ENCODE measurements around the gene KRTAP5-2.
"Not testable (repeated sequence)": the region's sequence is repeated elsewhere in the genome, so short reads cannot be mapped to it uniquely, and the experiment has no call there.

KRTAP5-2 gene

DNA sequence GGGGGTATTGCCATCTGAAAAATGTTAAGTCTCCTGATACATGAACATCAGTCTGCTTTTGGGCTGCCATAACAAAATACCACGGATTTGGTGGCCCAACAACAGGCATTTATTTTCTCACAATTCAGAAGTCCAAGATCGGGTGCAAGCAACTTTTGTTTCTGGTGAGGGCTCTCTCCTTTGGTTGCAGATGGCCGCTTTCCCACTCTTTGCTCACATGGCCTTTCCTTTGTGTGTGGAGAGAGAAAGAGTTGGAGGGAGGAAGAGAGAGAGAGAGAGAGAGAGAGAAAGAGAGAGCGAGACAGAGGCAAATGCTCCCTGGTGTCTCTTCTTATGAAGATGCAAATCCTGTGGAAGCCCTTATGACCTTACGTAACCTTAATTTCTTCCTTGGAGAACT is 2.5 kb upstream of the KRTAP5-2 start:
- TF ChIP-seq, protein P1, sequence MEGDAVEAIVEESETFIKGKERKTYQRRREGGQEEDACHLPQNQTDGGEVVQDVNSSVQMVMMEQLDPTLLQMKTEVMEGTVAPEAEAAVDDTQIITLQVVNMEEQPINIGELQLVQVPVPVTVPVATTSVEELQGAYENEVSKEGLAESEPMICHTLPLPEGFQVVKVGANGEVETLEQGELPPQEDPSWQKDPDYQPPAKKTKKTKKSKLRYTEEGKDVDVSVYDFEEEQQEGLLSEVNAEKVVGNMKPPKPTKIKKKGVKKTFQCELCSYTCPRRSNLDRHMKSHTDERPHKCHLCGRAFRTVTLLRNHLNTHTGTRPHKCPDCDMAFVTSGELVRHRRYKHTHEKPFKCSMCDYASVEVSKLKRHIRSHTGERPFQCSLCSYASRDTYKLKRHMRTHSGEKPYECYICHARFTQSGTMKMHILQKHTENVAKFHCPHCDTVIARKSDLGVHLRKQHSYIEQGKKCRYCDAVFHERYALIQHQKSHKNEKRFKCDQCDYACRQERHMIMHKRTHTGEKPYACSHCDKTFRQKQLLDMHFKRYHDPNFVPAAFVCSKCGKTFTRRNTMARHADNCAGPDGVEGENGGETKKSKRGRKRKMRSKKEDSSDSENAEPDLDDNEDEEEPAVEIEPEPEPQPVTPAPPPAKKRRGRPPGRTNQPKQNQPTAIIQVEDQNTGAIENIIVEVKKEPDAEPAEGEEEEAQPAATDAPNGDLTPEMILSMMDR (IDR thresholded peaks at IDR 0.05; ENCODE audit: control extremely low read depth, extremely low read depth, low read depth, missing control alignments): no peak
- no peak for DNase-seq (ENCODE audit: extremely low spot score)
- ChIA-PET POLR2A (no interaction called here), CTCF (interaction anchor here (1.1 kb wide), 1 partner anchor 23 kb away, joined by 3 read pairs; no protein-coding TSS in a partner anchor)

DNA sequence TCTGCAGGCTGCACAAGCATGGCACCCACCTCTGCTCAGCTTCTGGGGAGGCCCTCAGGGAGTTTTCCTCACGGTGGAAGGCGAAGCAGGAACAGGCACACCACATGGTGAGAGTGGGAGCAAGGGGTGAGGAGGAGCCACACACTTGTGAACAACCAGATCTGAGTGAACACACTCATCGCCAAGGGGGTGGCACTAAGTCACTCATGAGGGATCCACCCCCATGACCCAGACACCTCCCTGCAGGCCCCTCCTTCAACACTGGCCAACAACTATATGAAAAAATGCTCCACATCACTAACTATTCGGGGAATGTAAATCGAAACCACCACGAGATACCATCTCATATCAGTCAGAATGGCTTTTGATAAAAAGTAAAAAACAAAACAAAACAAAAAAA is 722 bp upstream of the KRTAP5-2 start:
- TF ChIP-seq, protein P1 (IDR thresholded peaks at IDR 0.05; ENCODE audit: control extremely low read depth, extremely low read depth, low read depth, missing control alignments): no peak
- POLR2A ChIA-PET: no interaction called here
- CTCF ChIA-PET: interaction anchor here (1.4 to 4.2 kb wide), 2 partner anchors 24 to 40 kb away, joined by 4 to 27 read pairs; no protein-coding TSS in a partner anchor
- DNase-seq (ENCODE audit: extremely low spot score): no peak

DNA sequence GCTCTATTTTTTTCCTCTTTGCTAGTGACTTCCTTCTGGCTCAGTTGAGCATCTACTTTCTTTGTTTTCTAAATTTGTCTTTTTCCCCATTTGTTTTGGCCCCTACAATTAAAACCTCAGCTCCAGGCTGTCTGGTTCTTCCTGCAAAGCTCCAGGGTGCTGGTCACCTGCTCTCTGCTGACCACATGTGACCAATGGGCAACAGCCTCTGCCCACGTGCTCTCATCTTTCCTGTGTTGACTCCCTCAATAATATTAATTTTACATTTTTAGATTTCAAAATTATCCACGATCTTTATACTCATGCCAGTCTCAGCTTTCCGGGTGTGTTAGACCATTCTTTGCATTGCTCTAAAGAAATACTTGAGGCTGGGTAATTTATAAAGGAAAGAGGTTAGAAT is 312 bp upstream of the KRTAP5-2 start:
- POLR2A ChIA-PET; DNase-seq (ENCODE audit: extremely low spot score): not testable (repeated sequence)
- CTCF ChIA-PET: interaction anchor here (0.7 to 4.2 kb wide), 3 partner anchors 24 to 49 kb away, joined by 3 to 27 read pairs (median 4); no protein-coding TSS in a partner anchor

DNA sequence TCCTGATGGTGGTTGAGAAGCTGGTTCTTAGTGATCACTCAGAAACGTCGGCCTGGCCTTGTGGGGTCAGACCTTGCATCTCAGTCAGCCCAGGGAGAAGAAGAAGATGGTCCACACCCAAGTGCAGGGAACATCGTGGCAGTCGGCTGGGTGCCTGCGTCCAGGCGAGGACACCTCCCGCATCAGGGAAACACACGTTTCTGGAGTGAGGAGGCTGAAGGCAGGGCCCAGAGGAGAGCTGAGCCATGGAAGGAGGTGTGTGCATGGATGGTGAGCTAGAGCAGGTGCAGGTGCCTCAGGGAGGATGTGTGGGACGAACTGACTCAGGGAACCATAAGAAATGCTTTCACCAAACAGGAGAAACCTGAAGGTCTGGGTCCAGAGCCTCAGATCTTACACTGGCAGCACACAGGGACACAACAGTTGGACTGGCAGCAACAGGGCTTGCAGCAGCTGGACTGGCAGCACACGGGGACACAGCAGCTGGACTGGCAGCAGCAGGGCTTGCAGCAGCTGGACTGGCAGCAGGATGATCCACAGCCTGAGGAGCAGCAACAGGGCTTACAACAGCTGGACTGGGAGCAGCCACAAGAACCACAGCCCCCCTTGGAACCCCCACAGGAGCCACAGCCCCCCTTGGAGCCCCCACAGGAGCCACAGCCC is 632 bp downstream of the KRTAP5-2 start:
- POLR2A ChIA-PET: no interaction called here
- CTCF ChIA-PET: interaction anchor here (1.4 to 4.2 kb wide), 5 partner anchors 8 to 41 kb away, joined by 3 to 27 read pairs (median 5); no protein-coding TSS in a partner anchor
- TF ChIP-seq, protein P1 (IDR thresholded peaks at IDR 0.05; ENCODE audit: control extremely low read depth, extremely low read depth, low read depth, missing control alignments): no peak
- DNase-seq (ENCODE audit: extremely low spot score): no peak

DNA sequence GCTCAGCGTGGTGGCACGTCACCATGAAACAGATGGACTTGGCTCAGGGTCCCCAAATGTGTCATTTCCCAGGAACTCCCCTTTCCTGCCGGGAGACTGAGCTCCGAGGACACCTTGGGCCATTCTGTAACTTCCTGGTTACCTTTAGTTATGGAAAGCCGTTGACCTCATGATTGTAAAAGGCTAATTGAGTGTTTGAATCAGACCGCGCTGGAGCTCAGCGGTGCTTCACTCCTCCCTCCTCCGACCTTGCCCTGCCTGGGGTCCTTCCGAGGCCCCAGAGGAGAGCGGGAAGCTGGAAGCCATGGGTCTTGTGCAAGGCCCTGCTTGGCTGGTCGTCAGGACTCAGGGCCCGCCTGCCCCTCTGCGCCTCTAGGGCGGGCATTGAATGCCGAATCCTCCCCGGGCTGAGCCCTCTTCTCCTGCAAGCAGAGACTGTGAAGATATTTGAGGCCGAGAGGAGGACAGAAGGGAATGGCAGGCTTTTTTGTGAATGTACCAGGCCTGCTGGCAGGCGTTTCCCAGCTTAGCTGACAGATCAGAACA is 1.4 kb downstream of the KRTAP5-2 start:
- POLR2A ChIA-PET; DNase-seq (ENCODE audit: extremely low spot score): not testable (repeated sequence)
- CTCF ChIA-PET: interaction anchor here (1.1 to 4.2 kb wide), 5 partner anchors 9 to 22 kb away, joined by 3 to 27 read pairs (median 5); no protein-coding TSS in a partner anchor

DNA sequence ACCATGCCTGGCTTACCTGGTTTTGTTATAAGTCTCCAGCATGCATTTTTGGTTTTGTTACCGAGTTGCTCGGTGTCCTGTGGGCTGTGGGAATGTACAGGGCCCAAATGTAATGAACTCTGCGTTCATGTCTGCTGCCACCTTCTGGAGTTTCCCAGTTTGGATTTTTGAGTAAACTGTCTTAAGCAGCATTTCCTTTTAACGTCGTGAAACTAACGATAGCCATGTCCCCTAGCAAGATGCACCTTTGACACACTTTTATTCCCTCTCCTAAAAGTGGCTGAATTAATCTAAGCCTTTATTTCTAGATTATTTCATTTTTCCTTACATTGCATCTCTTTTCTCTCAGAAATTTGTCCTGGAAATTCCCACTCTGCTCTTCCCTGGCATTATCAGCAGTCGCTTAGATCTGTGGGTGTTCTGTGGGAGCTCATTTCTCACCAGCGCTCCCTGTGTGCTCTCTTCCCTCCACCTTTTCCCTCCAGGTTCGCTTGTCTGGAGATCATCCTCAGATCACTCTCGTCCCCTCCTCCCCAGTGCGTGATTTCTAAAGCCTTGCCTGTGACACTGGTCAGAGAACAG is 2.0 kb downstream of the KRTAP5-2 start:
- DNase-seq (ENCODE audit: extremely low spot score); POLR2A ChIA-PET: not testable (repeated sequence)
- CTCF ChIA-PET: interaction anchor here (0.7 to 4.2 kb wide), 8 partner anchors 10 to 187 kb away, joined by 3 to 27 read pairs (median 4); no protein-coding TSS in a partner anchor

DNA sequence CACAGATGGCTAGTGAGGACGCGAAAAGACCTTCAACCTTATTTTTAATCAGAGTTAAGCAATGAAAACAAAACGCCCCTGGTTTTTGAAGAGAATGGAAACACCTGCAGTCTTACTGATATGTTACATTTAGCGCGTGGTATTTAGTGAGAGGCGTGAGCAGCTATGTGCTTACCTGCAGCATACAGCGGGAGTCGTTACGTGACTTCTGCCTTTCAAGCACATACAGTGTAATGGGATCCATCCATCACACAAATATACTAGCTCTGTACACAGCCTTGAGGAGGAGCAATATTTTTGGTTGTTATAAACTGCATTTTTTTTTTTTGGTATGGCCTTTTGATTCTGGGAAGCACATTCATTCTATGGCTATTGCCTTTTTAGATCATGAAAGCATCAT is 5.5 kb downstream of the KRTAP5-2 start:
- DNase-seq (ENCODE audit: extremely low spot score): no peak
- POLR2A ChIA-PET: no interaction called here
- CTCF ChIA-PET: interaction anchor here (5.4 kb wide), 1 partner anchor 19 kb away, joined by 38 read pairs; no protein-coding TSS in a partner anchor

More for the DNA sequence above, 5.5 kb downstream of the KRTAP5-2 start:
- TF ChIP-seq, protein P1 (IDR thresholded peaks at IDR 0.05; ENCODE audit: control extremely low read depth, extremely low read depth, low read depth, missing control alignments): no peak
